ENCODE measurements around the gene UBE2S. TPM values are rescaled to one million over a fixed set of nuclear protein-coding genes. Genes with fewer than 3 reads are reported as not detected.

The UBE2S gene
- total RNA-seq, result 40.5 and 48.0 TPM in 2 replicates

DNA sequence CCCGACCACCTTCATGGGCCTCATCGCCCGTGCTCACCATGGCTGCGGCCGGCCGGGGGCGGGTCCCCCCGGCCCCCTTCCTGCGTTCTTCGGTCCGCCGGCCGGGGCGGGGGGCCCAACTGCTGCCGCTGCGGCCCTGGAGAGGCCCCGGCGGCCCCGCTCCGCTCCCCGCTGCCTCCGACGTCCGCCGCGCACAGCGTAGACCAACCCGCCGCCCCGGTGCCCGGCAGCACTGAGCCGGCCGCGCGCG is at the start of gene UBE2S:
Gene UBE2S (minus strand): TSS at position 239 of the 250 bp plus-strand sequence. CDS start 199 bp downstream, at position 40.

DNA sequence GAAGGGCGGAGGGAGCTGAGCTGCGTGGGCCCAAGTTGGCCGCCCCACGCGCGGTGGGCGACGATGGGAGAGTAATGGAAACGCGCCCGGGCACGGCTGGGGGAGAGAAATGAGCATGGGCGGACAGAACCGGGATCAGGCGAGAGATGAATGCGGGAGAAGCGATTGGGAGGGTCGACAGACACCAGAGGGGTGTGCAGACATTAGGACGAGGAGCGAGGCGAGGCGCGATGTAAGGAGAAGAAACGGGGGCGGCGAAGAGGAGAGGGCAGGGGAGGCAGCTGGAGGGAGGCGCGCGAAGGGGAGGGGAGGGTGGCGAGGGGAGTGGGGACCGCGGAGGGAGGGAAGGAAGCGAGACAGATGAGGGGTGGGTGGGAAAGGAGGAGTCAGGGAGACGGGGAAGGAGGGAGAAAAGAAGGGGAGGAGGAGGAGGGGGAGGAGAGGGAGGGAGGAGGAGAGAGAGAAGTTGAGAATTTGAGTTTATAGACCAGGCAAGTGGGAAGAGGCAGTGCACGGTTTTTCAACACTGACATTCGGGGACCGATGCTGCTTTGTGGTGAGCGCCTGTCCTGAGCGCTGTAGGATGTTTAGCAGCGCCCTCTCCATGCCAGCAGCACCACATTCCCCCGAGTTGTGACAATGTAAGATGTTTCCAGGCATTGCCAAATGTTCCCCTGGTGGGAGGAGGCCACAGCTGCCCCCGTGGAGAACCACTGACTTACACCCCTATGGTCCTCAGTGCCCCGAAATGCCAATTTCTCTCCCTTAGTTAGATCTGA is 35.6 kb upstream of the UBE2S start, which contains the start of gene SHISA7:
Gene SHISA7 (minus strand): TSS at position 256 of the 779 bp plus-strand sequence. CDS start 437 bp downstream, outside the sequence.

DNA sequence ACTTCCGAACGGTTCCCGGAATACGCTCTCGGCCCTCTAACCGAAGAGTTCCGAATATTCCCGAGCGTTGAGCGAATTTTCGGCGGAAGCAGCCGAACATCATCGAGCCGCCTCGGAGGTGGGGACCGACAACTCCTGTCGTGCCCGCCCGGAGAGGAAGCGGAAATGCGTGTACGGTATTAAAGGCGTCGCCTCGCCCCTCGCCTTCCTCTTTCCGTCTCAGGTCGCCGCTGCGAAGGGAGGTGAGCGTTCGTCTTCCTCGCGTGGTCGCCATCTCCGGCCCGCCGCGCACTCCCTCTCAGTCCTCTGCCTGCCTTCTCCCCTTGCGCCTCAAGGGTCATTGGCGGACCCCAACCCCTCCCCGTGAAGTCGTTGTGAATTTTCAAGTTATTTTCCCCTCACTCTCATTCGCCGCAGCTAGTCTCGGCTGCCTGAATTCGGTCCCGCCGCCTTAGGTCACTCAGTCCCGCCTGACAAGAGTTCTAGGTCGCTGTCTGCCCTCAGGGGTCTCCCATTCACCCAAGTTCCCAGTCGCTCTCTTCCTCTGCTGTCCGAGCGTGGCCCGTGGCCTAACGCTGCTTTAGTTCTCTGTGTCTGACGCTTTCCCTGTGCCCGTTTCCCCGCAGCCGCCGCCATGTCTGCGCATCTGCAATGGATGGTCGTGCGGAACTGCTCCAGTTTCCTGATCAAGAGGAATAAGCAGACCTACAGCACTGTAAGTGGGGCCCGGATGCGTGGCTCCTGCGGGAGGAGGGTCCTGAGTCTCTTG is 21.7 kb downstream of the UBE2S start, which contains the start of gene RPL28:
Gene RPL28 (plus strand): TSS at position 209 of the 769 bp plus-strand sequence. CDS start 426 bp downstream, at position 635.

DNA sequence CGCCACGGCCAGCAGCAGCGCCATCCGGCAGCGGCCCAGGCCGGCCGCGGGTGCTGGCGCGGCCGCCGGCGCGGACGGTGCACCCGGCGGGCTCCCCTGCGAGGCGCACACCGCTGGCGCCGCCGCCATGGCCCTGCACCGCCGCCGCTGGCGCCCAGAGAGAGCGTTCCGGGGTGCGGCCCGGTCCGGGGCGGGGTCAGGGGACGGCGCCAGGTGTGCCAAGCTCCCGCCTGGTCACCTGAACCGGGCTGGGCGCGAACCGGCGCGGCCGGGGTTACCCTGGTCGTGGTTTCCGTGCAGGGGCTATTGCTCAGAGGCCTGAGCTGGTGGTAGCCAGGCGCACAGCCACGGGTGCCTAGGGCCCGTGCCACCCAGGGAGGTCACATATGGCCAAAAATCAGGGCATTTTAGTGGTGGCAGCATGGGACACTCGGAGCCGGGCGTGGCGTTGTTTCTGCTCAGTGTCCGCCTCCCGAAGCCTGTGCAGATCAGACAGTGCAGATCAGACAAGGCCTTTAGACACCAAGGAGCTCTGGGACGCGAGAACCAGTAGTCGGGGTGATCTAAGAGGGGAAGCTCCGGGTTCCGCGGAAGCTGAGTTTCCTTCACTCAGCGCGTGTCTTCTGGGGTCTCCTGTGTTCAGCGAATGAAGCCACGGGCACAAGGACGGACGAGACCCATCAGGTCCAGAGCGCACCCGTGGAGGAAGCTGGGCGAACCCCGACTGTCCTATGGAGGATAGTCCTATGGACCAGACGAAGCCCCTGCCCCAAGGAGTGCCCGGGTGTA is 23.3 kb downstream of the UBE2S start, which contains the start of gene TMEM238:
Gene TMEM238 (minus strand): TSS at position 162 of the 789 bp plus-strand sequence. CDS start 33 bp downstream, at position 129.

DNA sequence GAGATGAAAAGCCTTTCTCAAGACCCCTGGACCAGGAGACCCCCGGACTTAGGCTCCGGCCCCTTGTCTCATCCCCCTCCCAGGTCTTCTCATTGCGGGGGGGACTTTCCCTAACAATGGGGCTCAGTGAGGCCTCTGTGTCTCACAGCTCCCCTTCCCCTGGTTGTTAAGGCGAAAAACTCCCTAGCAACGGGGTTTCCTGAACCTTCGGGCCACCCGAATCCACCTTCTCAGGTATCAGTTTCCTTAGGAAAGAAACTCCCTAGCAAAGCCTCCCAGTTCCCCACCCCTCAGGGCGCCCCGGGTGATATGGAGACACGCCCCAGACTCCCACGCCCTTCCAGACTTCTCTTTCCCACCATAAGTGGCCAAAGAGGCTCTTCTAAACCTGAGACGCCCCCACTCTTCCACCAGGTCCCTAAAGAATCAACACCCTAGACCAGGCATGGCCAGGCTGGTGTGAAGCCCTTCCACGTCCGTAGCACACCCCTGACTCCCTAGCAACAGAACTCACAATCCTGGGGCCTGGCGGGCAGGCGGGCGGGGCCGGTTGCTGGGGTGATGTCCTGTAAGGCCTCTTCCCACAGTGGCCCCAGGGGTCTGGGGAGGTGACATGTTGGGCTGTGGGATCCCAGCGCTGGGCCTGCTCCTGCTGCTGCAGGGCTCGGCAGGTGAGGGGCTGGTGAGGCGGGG is 31.2 kb downstream of the UBE2S start, which contains the start of gene TMEM190:
Gene TMEM190 (plus strand): TSS at position 586 of the 693 bp plus-strand sequence. CDS start 28 bp downstream, at position 614.

DNA sequence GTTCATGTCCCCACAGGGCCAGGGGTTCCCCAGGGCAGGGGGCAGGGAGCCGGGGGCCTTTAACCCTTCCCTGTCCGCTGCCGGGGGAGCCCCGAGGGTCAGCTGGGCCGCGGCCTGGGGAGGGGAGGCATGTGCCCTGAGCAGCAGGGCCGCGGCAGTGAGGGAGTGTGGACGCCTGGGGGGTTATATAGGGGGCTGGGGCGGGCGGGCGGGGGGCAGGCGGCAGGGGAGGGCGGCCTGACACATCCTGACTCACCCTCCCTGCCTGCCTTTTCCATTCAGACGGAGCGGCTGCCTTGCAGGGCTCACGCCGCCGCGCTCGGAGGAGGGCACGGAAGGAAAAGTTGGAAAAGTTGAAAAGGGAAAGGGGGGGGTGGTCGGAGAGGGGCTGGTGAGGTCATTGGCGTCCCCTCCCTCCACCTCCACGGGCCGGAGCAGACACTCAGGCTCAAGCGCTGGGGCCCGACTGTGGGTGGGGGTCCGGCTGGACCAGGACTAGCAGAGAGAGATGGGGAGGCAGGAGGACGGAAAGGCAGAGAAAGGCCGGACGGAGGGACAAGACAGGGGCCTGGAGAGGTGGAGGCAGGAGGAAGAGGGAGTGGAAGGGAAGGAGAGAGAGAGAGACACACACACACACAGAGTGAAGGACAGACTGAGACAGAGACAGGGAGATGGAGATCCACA is 37.1 kb downstream of the UBE2S start, which contains the start of gene IL11:
Gene IL11 (minus strand): TSS at position 159 of the 684 bp plus-strand sequence. CDS start 153 bp downstream, at position 6.

DNA sequence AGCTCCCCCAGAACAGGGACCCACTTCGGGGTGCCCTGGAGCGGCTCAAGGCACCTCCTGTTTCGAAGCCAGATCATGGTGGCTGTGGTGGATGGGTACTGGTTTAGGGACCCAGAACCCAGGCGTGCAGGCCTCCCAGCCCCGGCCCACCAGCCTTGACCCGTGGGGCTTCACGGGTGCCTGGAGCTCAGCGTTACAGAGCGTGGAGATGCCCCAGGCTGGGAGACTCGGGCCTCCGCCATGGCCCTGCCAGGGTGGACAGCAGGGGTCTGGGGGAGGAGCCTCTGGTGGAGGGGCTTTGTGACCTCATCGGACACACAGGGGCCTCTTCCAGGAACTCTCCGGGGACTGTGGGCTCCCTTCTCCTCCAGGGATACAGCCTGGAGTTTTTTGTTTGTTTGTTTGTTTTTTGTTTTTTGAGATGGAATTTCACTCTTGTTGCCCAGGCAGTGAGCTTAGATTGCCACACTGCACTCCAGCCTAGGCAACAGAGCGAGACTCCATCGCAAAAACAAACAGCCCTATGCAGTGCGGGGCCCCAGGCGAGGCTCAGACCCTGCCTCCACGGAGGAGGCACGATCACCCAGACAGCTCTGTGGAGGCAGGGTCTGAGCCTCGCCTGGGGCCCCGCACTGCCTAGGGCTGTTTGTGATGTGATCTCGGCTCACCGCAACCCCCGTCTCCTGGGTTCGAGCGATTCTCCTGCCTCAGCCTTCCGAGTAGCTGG is 44.4 kb downstream of the UBE2S start, which contains the start of gene GARIN5B:
Gene GARIN5B (minus strand): TSS at position 271 of the 727 bp plus-strand sequence. CDS start 194 bp downstream, at position 77.

DNA sequence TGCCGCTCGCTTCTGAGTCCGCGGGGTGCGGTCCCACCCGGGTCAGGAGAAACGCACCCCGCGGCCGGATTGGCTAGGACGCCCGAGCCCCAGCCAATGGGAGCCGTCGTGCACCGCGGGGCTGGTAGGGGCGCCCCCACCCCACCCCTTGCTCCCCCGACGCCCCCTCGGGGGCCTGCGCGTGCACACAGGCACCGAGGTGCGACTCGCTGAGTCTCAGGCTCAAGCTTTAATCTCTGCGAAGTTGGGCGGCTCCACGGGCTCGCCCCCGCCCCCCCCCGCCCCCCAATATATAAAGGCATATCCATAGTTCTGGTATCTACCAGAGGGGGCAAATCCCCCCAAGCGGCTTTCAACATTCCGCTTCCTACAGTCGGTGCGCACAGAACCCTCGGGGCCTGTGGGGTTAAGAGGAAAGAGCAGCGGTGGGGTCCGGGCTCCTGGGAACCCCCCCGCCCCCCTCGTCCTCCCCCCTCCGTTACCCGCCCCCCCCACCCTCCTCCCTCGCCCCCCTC is 52.8 kb downstream of the UBE2S start, which contains the start of gene COX6B2:
Gene COX6B2 (minus strand): TSS at position 22 of the 515 bp plus-strand sequence. CDS start 198 bp downstream, outside the sequence.

Other genes with a start within 250 kb of the UBE2S start
- gene DNAAF3, start 241.2 kb downstream of the UBE2S start, total RNA-seq, result 7.3 and 8.8 TPM in 2 replicates
- gene SYT5, start 227.5 kb downstream of the UBE2S start, total RNA-seq, result 0.54 and 1.1 TPM in 2 replicates
- gene PTPRH, start 198.3 kb downstream of the UBE2S start, total RNA-seq, result 4.2 and 5.3 TPM in 2 replicates
- gene TMEM86B, start 179.0 kb downstream of the UBE2S start, total RNA-seq, result 0.18 and 2.3 TPM in 2 replicates
- gene PPP6R1, start 148.8 kb downstream of the UBE2S start, total RNA-seq, result 29.1 and 42.4 TPM in 2 replicates
- gene HSPBP1, start 127.7 kb downstream of the UBE2S start, total RNA-seq, result 21.9 and 33.4 TPM in 2 replicates
- gene BRSK1, start 123.8 kb downstream of the UBE2S start, total RNA-seq, result 6.1 and 10.2 TPM in 2 replicates
- gene TMEM150B, start 82.4 kb downstream of the UBE2S start, total RNA-seq, result not detected in 2 replicates
- 2.2 and 12.2 TPM in 2 replicates for gene KMT5C, start 67.9 kb downstream of the UBE2S start, total RNA-seq
- not detected in 2 replicates for gene COX6B2, start 53.1 kb downstream of the UBE2S start, total RNA-seq
- gene GARIN5B, start 44.5 kb downstream of the UBE2S start, total RNA-seq, result not detected in 2 replicates
- 1.6 and 2.9 TPM in 2 replicates for gene IL11, start 37.3 kb downstream of the UBE2S start, total RNA-seq
- not detected in 2 replicates for gene TMEM190, start 31.0 kb downstream of the UBE2S start, total RNA-seq
- gene TMEM238, start 23.5 kb downstream of the UBE2S start, total RNA-seq, result not detected in 2 replicates
- 461 and 521 TPM in 2 replicates for gene RPL28, start 21.9 kb downstream of the UBE2S start, total RNA-seq
- gene SHISA7, start 35.5 kb upstream of the UBE2S start, total RNA-seq, result not detected in 2 replicates
- gene ISOC2, start 53.9 kb upstream of the UBE2S start, total RNA-seq, result 94.4 and 116 TPM in 2 replicates
- gene C19orf85, start 57.0 kb upstream of the UBE2S start, total RNA-seq, result not detected in 2 replicates
- gene ZNF628, start 68.8 kb upstream of the UBE2S start, total RNA-seq, result 2.4 and 12.8 TPM in 2 replicates
- 10.7 and 13.0 TPM in 2 replicates for gene NAT14, start 77.4 kb upstream of the UBE2S start, total RNA-seq
- gene SSC5D, start 80.6 kb upstream of the UBE2S start, total RNA-seq, result 7.0 and 7.9 TPM in 2 replicates
- gene SBK2, start 129.3 kb upstream of the UBE2S start, total RNA-seq, result not detected in 2 replicates
- gene SBK3, start 137.8 kb upstream of the UBE2S start, total RNA-seq, result not detected in 2 replicates
- gene ZNF579, start 173.1 kb upstream of the UBE2S start, total RNA-seq, result 4.5 and 6.5 TPM in 2 replicates
- 2.6 and 7.6 TPM in 2 replicates for gene FIZ1, start 191.7 kb upstream of the UBE2S start, total RNA-seq
- gene ZNF524, start 192.5 kb upstream of the UBE2S start, total RNA-seq, result 5.4 and 8.1 TPM in 2 replicates
- gene ZNF865, start 197.9 kb upstream of the UBE2S start, total RNA-seq, result 2.9 and 5.8 TPM in 2 replicates
- 2.9 and 6.1 TPM in 2 replicates for gene ZNF784, start 216.8 kb upstream of the UBE2S start, total RNA-seq
- 10.0 and 22.4 TPM in 2 replicates for gene ZNF580, start 233.2 kb upstream of the UBE2S start, total RNA-seq
- gene ZNF581, start 235.9 kb upstream of the UBE2S start, total RNA-seq, result 20.0 and 43.3 TPM in 2 replicates
- 8.5 and 20.3 TPM in 2 replicates for gene CCDC106, start 240.4 kb upstream of the UBE2S start, total RNA-seq
- 88.6 and 122 TPM in 2 replicates for gene U2AF2, start 247.2 kb upstream of the UBE2S start, total RNA-seq

Measured in cardiac atrium fibroblast (primary cell).